PC-9 (cell line): ENCODE measurements around the gene POU2AF1. TPM values are rescaled to one million over a fixed set of nuclear protein-coding genes. Genes with fewer than 3 reads are reported as not detected.

Experiments
- BruUV-seq: library from RNA; stranded (reverse); fragments of 400-500 nt; replicated peaks from 2 replicates; lab custom pipeline; 2021; lab: Mats Ljungman, UMichigan
- CTCF ChIA-PET: fragments of 300-600 bp; sonication (Branson Sonifier 250); formaldehyde crosslinking; loops from one replicate; lab custom pipeline; 2022; ENCODE audit warnings: antibody characterized with exemption; lab: Charles Lee
- POLR2A ChIA-PET: fragments of 300-600 bp; sonication (Branson Sonifier 250); formaldehyde crosslinking; loops from one replicate; lab custom pipeline; 2022; ENCODE audit warnings: antibody characterized with exemption; ENCODE audit not compliant: unreplicated experiment; lab: Charles Lee
- DNase-seq, 2 experiments: peaks; one replicate each; pipeline versions ENCODE4 v3.0.0 to v3.0.0-alpha.2; 2015 to 2022; ENCODE audit warnings: mixed read lengths in 1 of 2
- H2AFZ ChIP-seq: fragments of 200-600 bp; sonication (generic); 2 replicates; pipeline ENCODE4 v1.8.1; 2017; ENCODE audit warnings: antibody characterized with exemption
- H3F3A ChIP-seq: fragments of 200-600 bp; sonication (generic); 2 replicates; pipeline ENCODE4 v1.8.1; 2017; ENCODE audit warnings: antibody characterized with exemption, mild to moderate bottlenecking, low read depth; ENCODE audit not compliant: insufficient read depth
- H3K27ac ChIP-seq: fragments of 200-600 bp; sonication (generic); 2 replicates; pipeline ENCODE4 v1.6.1; 2016; ENCODE audit warnings: mixed run types
- H3K27me3 ChIP-seq: fragments of 200-600 bp; sonication (generic); 2 replicates; pipeline ENCODE4 v1.6.1; 2016; ENCODE audit warnings: low read depth, mixed run types; ENCODE audit not compliant: insufficient read depth
- H3K36me3 ChIP-seq: fragments of 200-600 bp; sonication (generic); 2 replicates; pipeline ENCODE4 v1.6.1; 2016; ENCODE audit warnings: low read depth, mixed run types
- H3K4me1 ChIP-seq: fragments of 200-600 bp; sonication (generic); replicated peaks from 2 replicates; pipeline ENCODE4 v1.6.1; 2016; ENCODE audit warnings: mixed run types; ENCODE audit not compliant: insufficient read depth
- H3K4me2 ChIP-seq: fragments of 200-600 bp; sonication (generic); 2 replicates; pipeline ENCODE4 v1.6.1; 2017; ENCODE audit warnings: mixed run types
- H3K4me3 ChIP-seq: fragments of 200-600 bp; sonication (generic); 2 replicates; pipeline ENCODE4 v1.6.1; 2016; ENCODE audit warnings: mixed run types
- H3K79me2 ChIP-seq: fragments of 200-600 bp; sonication (generic); 2 replicates; pipeline ENCODE4 v1.6.1; 2017; ENCODE audit warnings: low read depth, mixed run types
- H3K9me2 ChIP-seq: fragments of 200-600 bp; sonication (generic); 2 replicates; pipeline ENCODE4 v1.8.1; 2017; ENCODE audit warnings: mild to moderate bottlenecking; ENCODE audit not compliant: insufficient read depth
- H3K9me3 ChIP-seq: fragments of 200-600 bp; sonication (generic); 2 replicates; pipeline ENCODE4 v1.8.1; 2016; ENCODE audit warnings: low read depth; ENCODE audit not compliant: insufficient read depth
- H4K20me1 ChIP-seq: fragments of 200-600 bp; sonication (generic); 2 replicates; pipeline ENCODE4 v1.8.1; 2017; ENCODE audit not compliant: insufficient read depth
- CTCF ChIP-seq: fragments of 200-600 bp; sonication (generic); conservative IDR thresholded peaks from 2 replicates; pipeline ENCODE4 v1.6.1; 2017; ENCODE audit warnings: mixed run types, antibody characterized with exemption, mild to moderate bottlenecking, moderate library complexity
- EZH2 ChIP-seq: fragments of 200-600 bp; sonication (generic); IDR thresholded peaks from 2 replicates; pipeline ENCODE4 v1.8.0; 2017; ENCODE audit warnings: antibody characterized with exemption, low read depth
- intact Hi-C: fragments of 100-400 bp; cut with micrococcal nuclease; formaldehyde crosslinking; loops from one replicate; pipeline ENCODE4 v1.10.0; 2022; ENCODE audit not compliant: unreplicated experiment
- total RNA-seq: library from RNA; stranded (reverse); gene quantifications from 2 replicates; pipeline ENCODE4 v1.2.3, GENCODE V29; 2021

POU2AF1 gene
- total RNA-seq, 1 experiment from 2014 or later: 0.37 TPM

- intact Hi-C loops: no loop called here
- Histone ChIP-seq H4K20me1 (no peaks in the 10 kb centered on the region), H3K27me3 (no peaks in the 10 kb centered on the region), H3K27ac (no peak overlapping the region), H3K9me2 (no peaks in the 10 kb centered on the region), H3K79me2 (no peaks in the 10 kb centered on the region), H3F3A (no peaks in the 10 kb centered on the region), H2AFZ (0 out of 2 replicates have a peak overlapping the region, but pooled peaks have one; percentile 52), H3K9me3 (no peaks in the 10 kb centered on the region), H3K36me3 (no peaks in the 10 kb centered on the region), H3K4me3 (no peak overlapping the region), H3K4me1 (no peaks in the 10 kb centered on the region), H3K4me2 (no peak overlapping the region)
- POLR2A ChIA-PET: no interaction called here
- CTCF ChIA-PET: no interaction called here
- TF ChIP-seq CTCF (no peak), EZH2 (no peak)
- DNase-seq: no peak
- BruUV-seq: no TSS peak
Measured at GRCh38 chr11:111414267-111414931, 35.3 kb upstream of the POU2AF1 start.

- CTCF ChIA-PET: no interaction called here
- H3K27ac ChIP-seq: no peak overlapping the region
- no TSS peak for BruUV-seq
Measured at GRCh38 chr11:111413849-111414248, 34.8 kb upstream of the POU2AF1 start.

GRCh38 chr11:111412293-111412692, 33.2 kb upstream of the POU2AF1 start:
- Histone ChIP-seq H3K36me3 (no peaks in the 10 kb centered on the region), H3K27ac (no peak overlapping the region), H3K9me3 (no peaks in the 10 kb centered on the region), H3K4me3 (no peak overlapping the region), H3K9me2 (no peaks in the 10 kb centered on the region), H2AFZ (no peak overlapping the region), H3K4me2 (no peak overlapping the region), H3F3A (no peaks in the 10 kb centered on the region), H3K79me2 (no peaks in the 10 kb centered on the region), H3K27me3 (no peaks in the 10 kb centered on the region), H3K4me1 (no peaks in the 10 kb centered on the region), H4K20me1 (no peaks in the 10 kb centered on the region)
- no peak for DNase-seq
- ChIA-PET POLR2A (no interaction called here), CTCF (no interaction called here)
- no TSS peak for BruUV-seq
- TF ChIP-seq CTCF (no peak), EZH2 (no peak)
- intact Hi-C loops: no loop called here

More at GRCh38 chr11:111413849-111414248, 34.8 kb upstream of the POU2AF1 start:
- Histone ChIP-seq H3K27me3 (no peaks in the 10 kb centered on the region), H2AFZ (no peak overlapping the region), H3K4me2 (no peak overlapping the region), H3K9me3 (no peaks in the 10 kb centered on the region), H4K20me1 (no peaks in the 10 kb centered on the region), H3F3A (no peaks in the 10 kb centered on the region), H3K79me2 (no peaks in the 10 kb centered on the region), H3K4me1 (no peaks in the 10 kb centered on the region), H3K4me3 (no peak overlapping the region), H3K9me2 (no peaks in the 10 kb centered on the region), H3K36me3 (no peaks in the 10 kb centered on the region)
- intact Hi-C loops: no loop called here
- POLR2A ChIA-PET: no interaction called here
- TF ChIP-seq CTCF (no peak), EZH2 (no peak)
- DNase-seq: no peak
